ENCODE data around the gene OXSM. TPM values are rescaled to one million over a fixed set of nuclear protein-coding genes. Genes with fewer than 3 reads are reported as not detected.

The OXSM gene
- total and polyA plus RNA-seq, 4 donors, result 8.6 to 21.8 (median 17.5) TPM

DNA sequence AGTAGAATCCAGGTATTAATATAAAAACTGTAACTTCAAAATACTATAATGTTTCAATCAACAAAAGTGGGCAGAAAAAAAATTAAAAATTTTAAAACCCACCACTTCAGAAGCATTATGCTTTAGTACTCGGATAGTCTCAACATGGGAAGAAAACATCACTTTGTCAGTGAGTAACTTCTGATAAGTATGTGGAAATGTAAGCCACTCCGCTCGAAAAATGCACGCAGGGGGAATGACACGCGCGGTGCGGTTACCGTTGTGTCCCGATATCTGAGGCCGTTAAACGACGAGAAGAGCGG, 7.3 kb upstream of the OXSM start:
- peaks cover 1 to 8% (median 5%) of the 10 kb centered on the region in 4 donors for H3K36me3 ChIP-seq (ENCODE audit: control insufficient read depth in 4 of 4, insufficient read depth in 3 of 4, low read depth in 1 of 4, low read length in 3 of 4)
- peak overlapping the region; percentile 80 to 91 for H3K9ac ChIP-seq (ENCODE audit: low read depth in 1 of 2, low read length in 2 of 2)
- peak overlapping the region; percentile 78 to 93 for H3K27ac ChIP-seq (ENCODE audit: low read depth in 1 of 2, low read length in 2 of 2)
- no peak for DNase-seq (ENCODE audit: low spot score)
- peak overlapping the region; percentile 73 to 96 (median 88) for H3K4me3 ChIP-seq (ENCODE audit: low read depth in 1 of 3, low read length in 3 of 3)
- TF ChIP-seq GABPA (IDR thresholded peaks at IDR 0.05 in 1 of 2, conservative IDR thresholded peaks at IDR 0.05 in 1 of 2) (no peak), RXRA (IDR thresholded peaks at IDR 0.05) (no peak)
- TF ChIP-seq, protein P1, sequence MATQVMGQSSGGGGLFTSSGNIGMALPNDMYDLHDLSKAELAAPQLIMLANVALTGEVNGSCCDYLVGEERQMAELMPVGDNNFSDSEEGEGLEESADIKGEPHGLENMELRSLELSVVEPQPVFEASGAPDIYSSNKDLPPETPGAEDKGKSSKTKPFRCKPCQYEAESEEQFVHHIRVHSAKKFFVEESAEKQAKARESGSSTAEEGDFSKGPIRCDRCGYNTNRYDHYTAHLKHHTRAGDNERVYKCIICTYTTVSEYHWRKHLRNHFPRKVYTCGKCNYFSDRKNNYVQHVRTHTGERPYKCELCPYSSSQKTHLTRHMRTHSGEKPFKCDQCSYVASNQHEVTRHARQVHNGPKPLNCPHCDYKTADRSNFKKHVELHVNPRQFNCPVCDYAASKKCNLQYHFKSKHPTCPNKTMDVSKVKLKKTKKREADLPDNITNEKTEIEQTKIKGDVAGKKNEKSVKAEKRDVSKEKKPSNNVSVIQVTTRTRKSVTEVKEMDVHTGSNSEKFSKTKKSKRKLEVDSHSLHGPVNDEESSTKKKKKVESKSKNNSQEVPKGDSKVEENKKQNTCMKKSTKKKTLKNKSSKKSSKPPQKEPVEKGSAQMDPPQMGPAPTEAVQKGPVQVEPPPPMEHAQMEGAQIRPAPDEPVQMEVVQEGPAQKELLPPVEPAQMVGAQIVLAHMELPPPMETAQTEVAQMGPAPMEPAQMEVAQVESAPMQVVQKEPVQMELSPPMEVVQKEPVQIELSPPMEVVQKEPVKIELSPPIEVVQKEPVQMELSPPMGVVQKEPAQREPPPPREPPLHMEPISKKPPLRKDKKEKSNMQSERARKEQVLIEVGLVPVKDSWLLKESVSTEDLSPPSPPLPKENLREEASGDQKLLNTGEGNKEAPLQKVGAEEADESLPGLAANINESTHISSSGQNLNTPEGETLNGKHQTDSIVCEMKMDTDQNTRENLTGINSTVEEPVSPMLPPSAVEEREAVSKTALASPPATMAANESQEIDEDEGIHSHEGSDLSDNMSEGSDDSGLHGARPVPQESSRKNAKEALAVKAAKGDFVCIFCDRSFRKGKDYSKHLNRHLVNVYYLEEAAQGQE (IDR thresholded peaks at IDR 0.05), result no peak
- peaks cover 0 to 18% (median 12%) of the 10 kb centered on the region in 4 donors for H3K4me1 ChIP-seq (ENCODE audit: control insufficient read depth in 4 of 4, insufficient read depth in 4 of 4, low read length in 3 of 4)
- H3K27me3 ChIP-seq (ENCODE audit: control insufficient read depth in 4 of 4, insufficient read depth in 4 of 4, low read length in 3 of 4), result no peaks in the 10 kb centered on the region
- WGBS, result under 1% methylated on average over 14 of the region's 14 CpGs
- no peaks in the 10 kb centered on the region for H3K9me3 ChIP-seq (ENCODE audit: control insufficient read depth in 4 of 4, low read length in 3 of 4)

GRCh38 chr3:25782938-25783660, 6.8 kb upstream of the OXSM start, which contains the start of gene NGLY1:
Gene NGLY1 (minus strand): TSS chr3:25783443. CDS start chr3:25783390, 53 bp downstream.
- H3K27ac ChIP-seq (ENCODE audit: low read depth in 1 of 2, low read length in 2 of 2), result peak within 1 kb of the TSS; percentile 88 to 93

More at GRCh38 chr3:25782938-25783660, 6.8 kb upstream of the OXSM start, which contains the start of gene NGLY1:
- Histone ChIP-seq H3K9me3 (ENCODE audit: control insufficient read depth in 4 of 4, low read length in 3 of 4) (no peaks in the 10 kb centered on the region), H3K36me3 (ENCODE audit: control insufficient read depth in 4 of 4, insufficient read depth in 3 of 4, low read depth in 1 of 4, low read length in 3 of 4) (peaks cover 0 to 4% (median 2%) of the 10 kb centered on the region in 4 donors), H3K4me1 (ENCODE audit: control insufficient read depth in 4 of 4, insufficient read depth in 4 of 4, low read length in 3 of 4) (peaks cover 0 to 18% (median 12%) of the 10 kb centered on the region in 4 donors), H3K4me3 (ENCODE audit: low read depth in 1 of 3, low read length in 3 of 3) (peak within 1 kb of the TSS; percentile 82 to 96 (median 88)), H3K27me3 (ENCODE audit: control insufficient read depth in 4 of 4, insufficient read depth in 4 of 4, low read length in 3 of 4) (no peaks in the 10 kb centered on the region), H3K9ac (ENCODE audit: low read depth in 1 of 2, low read length in 2 of 2) (peak within 1 kb of the TSS; percentile 85 to 91)
- TF ChIP-seq RXRA (IDR thresholded peaks at IDR 0.05) (peak in 1 of 2 donors; percentile 23), ATF3 (IDR thresholded peaks at IDR 0.05) (no peak), NR2F2 (IDR thresholded peaks at IDR 0.05) (no peak), RAD21 (IDR thresholded peaks at IDR 0.05) (peak in 1 of 2 donors; percentile 4), EGR1 (IDR thresholded peaks at IDR 0.05; ENCODE audit: low read depth in 2 of 2) (peak in 1 of 2 donors; percentile 40), HNF4G (IDR thresholded peaks at IDR 0.05) (no peak), FOXA2 (IDR thresholded peaks at IDR 0.05) (no peak), FOXA1 (IDR thresholded peaks at IDR 0.05) (no peak), JUND (IDR thresholded peaks at IDR 0.05) (no peak), GABPA (IDR thresholded peaks at IDR 0.05 in 1 of 2, conservative IDR thresholded peaks at IDR 0.05 in 1 of 2) (peak; percentile 40 to 68), HNF4A (conservative IDR thresholded peaks at IDR 0.05) (peak in 1 of 2 donors; percentile 10), TAF1 (conservative IDR thresholded peaks at IDR 0.05) (peak; percentile 81), SP1 (IDR thresholded peaks at IDR 0.05) (no peak), YY1 (IDR thresholded peaks at IDR 0.05) (peak; percentile 82)
- TF ChIP-seq, protein P2, sequence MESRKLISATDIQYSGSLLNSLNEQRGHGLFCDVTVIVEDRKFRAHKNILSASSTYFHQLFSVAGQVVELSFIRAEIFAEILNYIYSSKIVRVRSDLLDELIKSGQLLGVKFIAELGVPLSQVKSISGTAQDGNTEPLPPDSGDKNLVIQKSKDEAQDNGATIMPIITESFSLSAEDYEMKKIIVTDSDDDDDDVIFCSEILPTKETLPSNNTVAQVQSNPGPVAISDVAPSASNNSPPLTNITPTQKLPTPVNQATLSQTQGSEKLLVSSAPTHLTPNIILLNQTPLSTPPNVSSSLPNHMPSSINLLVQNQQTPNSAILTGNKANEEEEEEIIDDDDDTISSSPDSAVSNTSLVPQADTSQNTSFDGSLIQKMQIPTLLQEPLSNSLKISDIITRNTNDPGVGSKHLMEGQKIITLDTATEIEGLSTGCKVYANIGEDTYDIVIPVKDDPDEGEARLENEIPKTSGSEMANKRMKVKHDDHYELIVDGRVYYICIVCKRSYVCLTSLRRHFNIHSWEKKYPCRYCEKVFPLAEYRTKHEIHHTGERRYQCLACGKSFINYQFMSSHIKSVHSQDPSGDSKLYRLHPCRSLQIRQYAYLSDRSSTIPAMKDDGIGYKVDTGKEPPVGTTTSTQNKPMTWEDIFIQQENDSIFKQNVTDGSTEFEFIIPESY (IDR thresholded peaks at IDR 0.05), result no peak
- TF ChIP-seq, protein P3, sequence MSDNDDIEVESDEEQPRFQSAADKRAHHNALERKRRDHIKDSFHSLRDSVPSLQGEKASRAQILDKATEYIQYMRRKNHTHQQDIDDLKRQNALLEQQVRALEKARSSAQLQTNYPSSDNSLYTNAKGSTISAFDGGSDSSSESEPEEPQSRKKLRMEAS (IDR thresholded peaks at IDR 0.05), result peak; percentile 27
- TF ChIP-seq, protein P4, sequence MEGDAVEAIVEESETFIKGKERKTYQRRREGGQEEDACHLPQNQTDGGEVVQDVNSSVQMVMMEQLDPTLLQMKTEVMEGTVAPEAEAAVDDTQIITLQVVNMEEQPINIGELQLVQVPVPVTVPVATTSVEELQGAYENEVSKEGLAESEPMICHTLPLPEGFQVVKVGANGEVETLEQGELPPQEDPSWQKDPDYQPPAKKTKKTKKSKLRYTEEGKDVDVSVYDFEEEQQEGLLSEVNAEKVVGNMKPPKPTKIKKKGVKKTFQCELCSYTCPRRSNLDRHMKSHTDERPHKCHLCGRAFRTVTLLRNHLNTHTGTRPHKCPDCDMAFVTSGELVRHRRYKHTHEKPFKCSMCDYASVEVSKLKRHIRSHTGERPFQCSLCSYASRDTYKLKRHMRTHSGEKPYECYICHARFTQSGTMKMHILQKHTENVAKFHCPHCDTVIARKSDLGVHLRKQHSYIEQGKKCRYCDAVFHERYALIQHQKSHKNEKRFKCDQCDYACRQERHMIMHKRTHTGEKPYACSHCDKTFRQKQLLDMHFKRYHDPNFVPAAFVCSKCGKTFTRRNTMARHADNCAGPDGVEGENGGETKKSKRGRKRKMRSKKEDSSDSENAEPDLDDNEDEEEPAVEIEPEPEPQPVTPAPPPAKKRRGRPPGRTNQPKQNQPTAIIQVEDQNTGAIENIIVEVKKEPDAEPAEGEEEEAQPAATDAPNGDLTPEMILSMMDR (IDR thresholded peaks at IDR 0.05; ENCODE audit: low read depth, low read length, missing input control), result peak; percentile 23
- TF ChIP-seq, protein P1 (IDR thresholded peaks at IDR 0.05), result peak; percentile 73
- under 1% methylated on average over 72 of the region's 72 CpGs for WGBS
- DNase-seq (ENCODE audit: low spot score), result peak; percentile 88
